ENCODE results near the gene ALKAL2. TPM values are rescaled to one million over a fixed set of nuclear protein-coding genes. Genes with fewer than 3 reads are reported as not detected.

The ALKAL2 gene
- total RNA-seq, 1 experiment from 2014 or later, result 3.5 TPM

DNA sequence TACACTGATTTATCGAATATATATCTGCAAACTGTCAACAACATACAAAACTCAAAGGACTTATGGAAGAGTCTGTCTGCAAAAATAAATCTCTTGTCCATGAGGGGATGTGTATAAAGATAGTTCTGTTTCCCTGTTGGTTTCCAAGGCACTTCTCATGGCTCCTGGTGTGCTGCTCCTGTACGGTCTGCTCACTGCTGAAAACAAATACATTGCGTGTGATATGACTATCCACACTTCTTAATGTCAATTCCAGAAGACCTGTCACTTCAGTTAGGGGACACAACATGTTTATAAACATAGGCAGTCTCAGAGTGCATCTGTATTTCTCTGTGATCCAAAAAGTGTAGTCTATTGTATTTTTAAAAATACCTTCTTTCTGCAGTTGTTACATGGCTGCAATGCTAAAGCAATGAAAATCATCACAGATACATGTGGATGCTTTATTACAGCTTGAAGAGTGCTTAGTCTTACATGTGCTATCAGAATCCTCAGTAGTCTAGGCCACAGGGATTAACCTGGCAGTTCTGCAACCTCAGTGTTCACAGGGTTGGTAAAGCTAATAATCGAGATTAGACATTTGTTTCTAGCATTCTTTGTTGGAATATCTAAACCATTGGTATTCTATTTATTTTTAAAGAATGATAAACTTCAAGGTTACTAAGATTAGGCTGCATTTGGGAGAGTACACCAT is 7.8 kb downstream of the ALKAL2 start:
- POLR2A ChIA-PET, result no interaction called here
- peaks cover 23% of the 10 kb centered on the region for H3K4me1 Mint-ChIP-seq
- H3K4me3 Mint-ChIP-seq, result no peak overlapping the region
- H3K27me3 Mint-ChIP-seq (ENCODE audit: low read depth), result no peaks in the 10 kb centered on the region
- ATAC-seq (no peak), DNase-seq (ENCODE audit: low spot score) (no peak)
- TF ChIP-seq, protein P1, sequence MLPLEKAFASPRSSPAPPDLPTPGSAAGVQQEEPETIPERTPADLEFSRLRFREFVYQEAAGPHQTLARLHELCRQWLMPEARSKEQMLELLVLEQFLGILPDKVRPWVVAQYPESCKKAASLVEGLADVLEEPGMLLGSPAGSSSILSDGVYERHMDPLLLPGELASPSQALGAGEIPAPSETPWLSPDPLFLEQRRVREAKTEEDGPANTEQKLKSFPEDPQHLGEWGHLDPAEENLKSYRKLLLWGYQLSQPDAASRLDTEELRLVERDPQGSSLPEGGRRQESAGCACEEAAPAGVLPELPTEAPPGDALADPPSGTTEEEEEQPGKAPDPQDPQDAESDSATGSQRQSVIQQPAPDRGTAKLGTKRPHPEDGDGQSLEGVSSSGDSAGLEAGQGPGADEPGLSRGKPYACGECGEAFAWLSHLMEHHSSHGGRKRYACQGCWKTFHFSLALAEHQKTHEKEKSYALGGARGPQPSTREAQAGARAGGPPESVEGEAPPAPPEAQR (CRISPR knock-in tag; IDR thresholded peaks at IDR 0.05), result no peak
- TF ChIP-seq, protein P2, sequence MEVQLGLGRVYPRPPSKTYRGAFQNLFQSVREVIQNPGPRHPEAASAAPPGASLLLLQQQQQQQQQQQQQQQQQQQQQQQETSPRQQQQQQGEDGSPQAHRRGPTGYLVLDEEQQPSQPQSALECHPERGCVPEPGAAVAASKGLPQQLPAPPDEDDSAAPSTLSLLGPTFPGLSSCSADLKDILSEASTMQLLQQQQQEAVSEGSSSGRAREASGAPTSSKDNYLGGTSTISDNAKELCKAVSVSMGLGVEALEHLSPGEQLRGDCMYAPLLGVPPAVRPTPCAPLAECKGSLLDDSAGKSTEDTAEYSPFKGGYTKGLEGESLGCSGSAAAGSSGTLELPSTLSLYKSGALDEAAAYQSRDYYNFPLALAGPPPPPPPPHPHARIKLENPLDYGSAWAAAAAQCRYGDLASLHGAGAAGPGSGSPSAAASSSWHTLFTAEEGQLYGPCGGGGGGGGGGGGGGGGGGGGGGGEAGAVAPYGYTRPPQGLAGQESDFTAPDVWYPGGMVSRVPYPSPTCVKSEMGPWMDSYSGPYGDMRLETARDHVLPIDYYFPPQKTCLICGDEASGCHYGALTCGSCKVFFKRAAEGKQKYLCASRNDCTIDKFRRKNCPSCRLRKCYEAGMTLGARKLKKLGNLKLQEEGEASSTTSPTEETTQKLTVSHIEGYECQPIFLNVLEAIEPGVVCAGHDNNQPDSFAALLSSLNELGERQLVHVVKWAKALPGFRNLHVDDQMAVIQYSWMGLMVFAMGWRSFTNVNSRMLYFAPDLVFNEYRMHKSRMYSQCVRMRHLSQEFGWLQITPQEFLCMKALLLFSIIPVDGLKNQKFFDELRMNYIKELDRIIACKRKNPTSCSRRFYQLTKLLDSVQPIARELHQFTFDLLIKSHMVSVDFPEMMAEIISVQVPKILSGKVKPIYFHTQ (CRISPR knock-in tag; IDR thresholded peaks at IDR 0.05), result no peak
- TF ChIP-seq NFYB (CRISPR knock-in tag; conservative IDR thresholded peaks at IDR 0.05; ENCODE audit: low read depth) (no peak), ZNF317 (CRISPR knock-in tag; IDR thresholded peaks at IDR 0.05; ENCODE audit: borderline replicate concordance, low read depth) (no peak), ZNF423 (CRISPR knock-in tag; IDR thresholded peaks at IDR 0.05) (no peak), PRRX2 (CRISPR knock-in tag; IDR thresholded peaks at IDR 0.05) (no peak), EMX1 (CRISPR knock-in tag; IDR thresholded peaks at IDR 0.05) (no peak), FOXJ3 (CRISPR knock-in tag; IDR thresholded peaks at IDR 0.05; ENCODE audit: borderline replicate concordance) (no peak), CREB1 (CRISPR knock-in tag; IDR thresholded peaks at IDR 0.05) (no peak), CBFB (CRISPR knock-in tag; IDR thresholded peaks at IDR 0.05; ENCODE audit: low read depth) (no peak), MYBL2 (CRISPR knock-in tag; IDR thresholded peaks at IDR 0.05) (no peak), NR3C1 (CRISPR knock-in tag; conservative IDR thresholded peaks at IDR 0.05; ENCODE audit: low read depth) (no peak), NR2C2 (CRISPR knock-in tag; IDR thresholded peaks at IDR 0.05) (no peak)
- TF ChIP-seq, protein P3, sequence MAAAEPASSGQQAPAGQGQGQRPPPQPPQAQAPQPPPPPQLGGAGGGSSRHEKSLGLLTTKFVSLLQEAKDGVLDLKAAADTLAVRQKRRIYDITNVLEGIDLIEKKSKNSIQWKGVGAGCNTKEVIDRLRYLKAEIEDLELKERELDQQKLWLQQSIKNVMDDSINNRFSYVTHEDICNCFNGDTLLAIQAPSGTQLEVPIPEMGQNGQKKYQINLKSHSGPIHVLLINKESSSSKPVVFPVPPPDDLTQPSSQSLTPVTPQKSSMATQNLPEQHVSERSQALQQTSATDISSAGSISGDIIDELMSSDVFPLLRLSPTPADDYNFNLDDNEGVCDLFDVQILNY (CRISPR knock-in tag; IDR thresholded peaks at IDR 0.05), result no peak
- TF ChIP-seq, protein P4, sequence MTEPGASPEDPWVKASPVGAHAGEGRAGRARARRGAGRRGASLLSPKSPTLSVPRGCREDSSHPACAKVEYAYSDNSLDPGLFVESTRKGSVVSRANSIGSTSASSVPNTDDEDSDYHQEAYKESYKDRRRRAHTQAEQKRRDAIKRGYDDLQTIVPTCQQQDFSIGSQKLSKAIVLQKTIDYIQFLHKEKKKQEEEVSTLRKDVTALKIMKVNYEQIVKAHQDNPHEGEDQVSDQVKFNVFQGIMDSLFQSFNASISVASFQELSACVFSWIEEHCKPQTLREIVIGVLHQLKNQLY (CRISPR knock-in tag; IDR thresholded peaks at IDR 0.05), result no peak
- TF ChIP-seq, protein P5, sequence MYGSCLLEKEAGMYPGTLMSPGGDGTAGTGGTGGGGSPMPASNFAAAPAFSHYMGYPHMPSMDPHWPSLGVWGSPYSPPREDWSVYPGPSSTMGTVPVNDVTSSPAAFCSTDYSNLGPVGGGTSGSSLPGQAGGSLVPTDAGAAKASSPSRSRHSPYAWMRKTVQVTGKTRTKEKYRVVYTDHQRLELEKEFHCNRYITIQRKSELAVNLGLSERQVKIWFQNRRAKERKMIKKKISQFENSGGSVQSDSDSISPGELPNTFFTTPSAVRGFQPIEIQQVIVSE (CRISPR knock-in tag; IDR thresholded peaks at IDR 0.05; ENCODE audit: borderline replicate concordance), result no peak
- TF ChIP-seq, protein P6, sequence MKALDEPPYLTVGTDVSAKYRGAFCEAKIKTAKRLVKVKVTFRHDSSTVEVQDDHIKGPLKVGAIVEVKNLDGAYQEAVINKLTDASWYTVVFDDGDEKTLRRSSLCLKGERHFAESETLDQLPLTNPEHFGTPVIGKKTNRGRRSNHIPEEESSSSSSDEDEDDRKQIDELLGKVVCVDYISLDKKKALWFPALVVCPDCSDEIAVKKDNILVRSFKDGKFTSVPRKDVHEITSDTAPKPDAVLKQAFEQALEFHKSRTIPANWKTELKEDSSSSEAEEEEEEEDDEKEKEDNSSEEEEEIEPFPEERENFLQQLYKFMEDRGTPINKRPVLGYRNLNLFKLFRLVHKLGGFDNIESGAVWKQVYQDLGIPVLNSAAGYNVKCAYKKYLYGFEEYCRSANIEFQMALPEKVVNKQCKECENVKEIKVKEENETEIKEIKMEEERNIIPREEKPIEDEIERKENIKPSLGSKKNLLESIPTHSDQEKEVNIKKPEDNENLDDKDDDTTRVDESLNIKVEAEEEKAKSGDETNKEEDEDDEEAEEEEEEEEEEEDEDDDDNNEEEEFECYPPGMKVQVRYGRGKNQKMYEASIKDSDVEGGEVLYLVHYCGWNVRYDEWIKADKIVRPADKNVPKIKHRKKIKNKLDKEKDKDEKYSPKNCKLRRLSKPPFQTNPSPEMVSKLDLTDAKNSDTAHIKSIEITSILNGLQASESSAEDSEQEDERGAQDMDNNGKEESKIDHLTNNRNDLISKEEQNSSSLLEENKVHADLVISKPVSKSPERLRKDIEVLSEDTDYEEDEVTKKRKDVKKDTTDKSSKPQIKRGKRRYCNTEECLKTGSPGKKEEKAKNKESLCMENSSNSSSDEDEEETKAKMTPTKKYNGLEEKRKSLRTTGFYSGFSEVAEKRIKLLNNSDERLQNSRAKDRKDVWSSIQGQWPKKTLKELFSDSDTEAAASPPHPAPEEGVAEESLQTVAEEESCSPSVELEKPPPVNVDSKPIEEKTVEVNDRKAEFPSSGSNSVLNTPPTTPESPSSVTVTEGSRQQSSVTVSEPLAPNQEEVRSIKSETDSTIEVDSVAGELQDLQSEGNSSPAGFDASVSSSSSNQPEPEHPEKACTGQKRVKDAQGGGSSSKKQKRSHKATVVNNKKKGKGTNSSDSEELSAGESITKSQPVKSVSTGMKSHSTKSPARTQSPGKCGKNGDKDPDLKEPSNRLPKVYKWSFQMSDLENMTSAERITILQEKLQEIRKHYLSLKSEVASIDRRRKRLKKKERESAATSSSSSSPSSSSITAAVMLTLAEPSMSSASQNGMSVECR (CRISPR knock-in tag; IDR thresholded peaks at IDR 0.05; ENCODE audit: borderline replicate concordance), result no peak
- TF ChIP-seq, protein P7, sequence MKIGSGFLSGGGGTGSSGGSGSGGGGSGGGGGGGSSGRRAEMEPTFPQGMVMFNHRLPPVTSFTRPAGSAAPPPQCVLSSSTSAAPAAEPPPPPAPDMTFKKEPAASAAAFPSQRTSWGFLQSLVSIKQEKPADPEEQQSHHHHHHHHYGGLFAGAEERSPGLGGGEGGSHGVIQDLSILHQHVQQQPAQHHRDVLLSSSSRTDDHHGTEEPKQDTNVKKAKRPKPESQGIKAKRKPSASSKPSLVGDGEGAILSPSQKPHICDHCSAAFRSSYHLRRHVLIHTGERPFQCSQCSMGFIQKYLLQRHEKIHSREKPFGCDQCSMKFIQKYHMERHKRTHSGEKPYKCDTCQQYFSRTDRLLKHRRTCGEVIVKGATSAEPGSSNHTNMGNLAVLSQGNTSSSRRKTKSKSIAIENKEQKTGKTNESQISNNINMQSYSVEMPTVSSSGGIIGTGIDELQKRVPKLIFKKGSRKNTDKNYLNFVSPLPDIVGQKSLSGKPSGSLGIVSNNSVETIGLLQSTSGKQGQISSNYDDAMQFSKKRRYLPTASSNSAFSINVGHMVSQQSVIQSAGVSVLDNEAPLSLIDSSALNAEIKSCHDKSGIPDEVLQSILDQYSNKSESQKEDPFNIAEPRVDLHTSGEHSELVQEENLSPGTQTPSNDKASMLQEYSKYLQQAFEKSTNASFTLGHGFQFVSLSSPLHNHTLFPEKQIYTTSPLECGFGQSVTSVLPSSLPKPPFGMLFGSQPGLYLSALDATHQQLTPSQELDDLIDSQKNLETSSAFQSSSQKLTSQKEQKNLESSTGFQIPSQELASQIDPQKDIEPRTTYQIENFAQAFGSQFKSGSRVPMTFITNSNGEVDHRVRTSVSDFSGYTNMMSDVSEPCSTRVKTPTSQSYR (CRISPR knock-in tag; IDR thresholded peaks at IDR 0.05), result no peak
- TF ChIP-seq, protein P8, sequence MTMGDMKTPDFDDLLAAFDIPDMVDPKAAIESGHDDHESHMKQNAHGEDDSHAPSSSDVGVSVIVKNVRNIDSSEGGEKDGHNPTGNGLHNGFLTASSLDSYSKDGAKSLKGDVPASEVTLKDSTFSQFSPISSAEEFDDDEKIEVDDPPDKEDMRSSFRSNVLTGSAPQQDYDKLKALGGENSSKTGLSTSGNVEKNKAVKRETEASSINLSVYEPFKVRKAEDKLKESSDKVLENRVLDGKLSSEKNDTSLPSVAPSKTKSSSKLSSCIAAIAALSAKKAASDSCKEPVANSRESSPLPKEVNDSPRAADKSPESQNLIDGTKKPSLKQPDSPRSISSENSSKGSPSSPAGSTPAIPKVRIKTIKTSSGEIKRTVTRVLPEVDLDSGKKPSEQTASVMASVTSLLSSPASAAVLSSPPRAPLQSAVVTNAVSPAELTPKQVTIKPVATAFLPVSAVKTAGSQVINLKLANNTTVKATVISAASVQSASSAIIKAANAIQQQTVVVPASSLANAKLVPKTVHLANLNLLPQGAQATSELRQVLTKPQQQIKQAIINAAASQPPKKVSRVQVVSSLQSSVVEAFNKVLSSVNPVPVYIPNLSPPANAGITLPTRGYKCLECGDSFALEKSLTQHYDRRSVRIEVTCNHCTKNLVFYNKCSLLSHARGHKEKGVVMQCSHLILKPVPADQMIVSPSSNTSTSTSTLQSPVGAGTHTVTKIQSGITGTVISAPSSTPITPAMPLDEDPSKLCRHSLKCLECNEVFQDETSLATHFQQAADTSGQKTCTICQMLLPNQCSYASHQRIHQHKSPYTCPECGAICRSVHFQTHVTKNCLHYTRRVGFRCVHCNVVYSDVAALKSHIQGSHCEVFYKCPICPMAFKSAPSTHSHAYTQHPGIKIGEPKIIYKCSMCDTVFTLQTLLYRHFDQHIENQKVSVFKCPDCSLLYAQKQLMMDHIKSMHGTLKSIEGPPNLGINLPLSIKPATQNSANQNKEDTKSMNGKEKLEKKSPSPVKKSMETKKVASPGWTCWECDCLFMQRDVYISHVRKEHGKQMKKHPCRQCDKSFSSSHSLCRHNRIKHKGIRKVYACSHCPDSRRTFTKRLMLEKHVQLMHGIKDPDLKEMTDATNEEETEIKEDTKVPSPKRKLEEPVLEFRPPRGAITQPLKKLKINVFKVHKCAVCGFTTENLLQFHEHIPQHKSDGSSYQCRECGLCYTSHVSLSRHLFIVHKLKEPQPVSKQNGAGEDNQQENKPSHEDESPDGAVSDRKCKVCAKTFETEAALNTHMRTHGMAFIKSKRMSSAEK (CRISPR knock-in tag; IDR thresholded peaks at IDR 0.05; ENCODE audit: borderline replicate concordance), result no peak
- peaks cover 60% of the 10 kb centered on the region for H3K36me3 Mint-ChIP-seq
- CTCF ChIA-PET, result no interaction called here
- H3K27ac Mint-ChIP-seq, result no peak overlapping the region
- H3K9me3 Mint-ChIP-seq, result no peaks in the 10 kb centered on the region
